Mucosa of rectum (tissue), 2 donors: ENCODE results near the gene STK36.

Source experiments
- H3K27ac ChIP-seq, 2 donors: one replicate each; pipeline ENCODE4 v1.7.0; 2013; ENCODE audit warnings: inconsistent platforms in 2 of 2, low read depth in 2 of 2, low read length in 2 of 2
- H3K27me3 ChIP-seq, 2 donors: one replicate each; pipeline ENCODE4 v1.7.0; 2013; ENCODE audit warnings: low read length in 2 of 2; ENCODE audit not compliant: control insufficient read depth in 2 of 2, insufficient read depth in 2 of 2
- H3K36me3 ChIP-seq, 2 donors: one replicate each; pipeline ENCODE4 v1.7.0; 2013; ENCODE audit warnings: low read length in 2 of 2; ENCODE audit not compliant: control insufficient read depth in 2 of 2, insufficient read depth in 2 of 2
- H3K4me1 ChIP-seq, 2 donors: one replicate each; pipeline ENCODE4 v1.7.0; 2013; ENCODE audit warnings: low read length in 2 of 2, mild to moderate bottlenecking in 1 of 2; ENCODE audit not compliant: control insufficient read depth in 2 of 2, insufficient read depth in 2 of 2
- H3K4me3 ChIP-seq, 2 donors: one replicate each; pipeline ENCODE4 v1.7.0; 2013; ENCODE audit warnings: low read length in 2 of 2
- H3K9ac ChIP-seq, 2 donors: one replicate each; pipeline ENCODE4 v1.7.0; 2013; ENCODE audit warnings: low read length in 2 of 2, low read depth in 1 of 2, mild to moderate bottlenecking in 1 of 2
- H3K9me3 ChIP-seq, 2 donors: one replicate each; pipeline ENCODE4 v1.7.0; 2013; ENCODE audit warnings: low read length in 2 of 2; ENCODE audit not compliant: control insufficient read depth in 2 of 2
- donor health status: healthy.
- donor health status: Normal muscosa, but diverticular disease.

The STK36 gene

GRCh38 chr2:218698885-218699284 lies 27.0 kb downstream of the STK36 start:
- H3K9me3 ChIP-seq, result no peaks in the 10 kb centered on the region
- H3K4me1 ChIP-seq, result no peaks in the 10 kb centered on the region
- H3K4me3 ChIP-seq, result no peak overlapping the region
- peaks cover 19% of the 10 kb centered on the region in 2 donors for H3K36me3 ChIP-seq
- H3K27ac ChIP-seq, result no peak overlapping the region
- no peaks in the 10 kb centered on the region for H3K27me3 ChIP-seq
- H3K9ac ChIP-seq, result no peak overlapping the region

- Histone ChIP-seq H3K4me1 (no peaks in the 10 kb centered on the region), H3K9ac (no peak overlapping the region), H3K27me3 (no peaks in the 10 kb centered on the region), H3K4me3 (no peak overlapping the region), H3K9me3 (no peaks in the 10 kb centered on the region), H3K27ac (no peak overlapping the region), H3K36me3 (peaks cover 6 to 9% of the 10 kb centered on the region in 2 donors)
These were observed 29.9 kb downstream of the STK36 start for GRCh38 chr2:218701806-218702205.

GRCh38 chr2:218703341-218703740 lies 31.5 kb downstream of the STK36 start:
- no peaks in the 10 kb centered on the region for H3K9me3 ChIP-seq
- no peaks in the 10 kb centered on the region for H3K4me1 ChIP-seq
- H3K27ac ChIP-seq, result no peak overlapping the region

GRCh38 chr2:218708086-218708485 lies 36.2 kb downstream of the STK36 start:
- H3K9me3 ChIP-seq, result no peaks in the 10 kb centered on the region
- no peak overlapping the region for H3K27ac ChIP-seq
- H3K4me3 ChIP-seq, result no peak overlapping the region
- H3K27me3 ChIP-seq, result no peaks in the 10 kb centered on the region
- H3K9ac ChIP-seq, result no peak overlapping the region
- no peaks in the 10 kb centered on the region for H3K36me3 ChIP-seq
- peaks cover 3 to 6% of the 10 kb centered on the region in 2 donors for H3K4me1 ChIP-seq

More at GRCh38 chr2:218703341-218703740, 31.5 kb downstream of the STK36 start:
- no peak overlapping the region for H3K4me3 ChIP-seq
- H3K9ac ChIP-seq, result no peak overlapping the region
- H3K36me3 ChIP-seq, result peaks cover 0 to 6% of the 10 kb centered on the region in 2 donors
- H3K27me3 ChIP-seq, result no peaks in the 10 kb centered on the region

GRCh38 chr2:218709908-218710307 lies 38.0 kb downstream of the STK36 start:
- Histone ChIP-seq H3K36me3 (no peaks in the 10 kb centered on the region), H3K9me3 (no peaks in the 10 kb centered on the region), H3K4me3 (no peak overlapping the region), H3K27ac (no peak overlapping the region), H3K9ac (no peak overlapping the region), H3K4me1 (peaks cover 3 to 6% of the 10 kb centered on the region in 2 donors), H3K27me3 (no peaks in the 10 kb centered on the region)

GRCh38 chr2:218710334-218710686 lies 38.4 kb downstream of the STK36 start:
- no peak overlapping the region for H3K9ac ChIP-seq
- peak overlapping the region in 1 of 2 donors; percentile 58 for H3K4me3 ChIP-seq
- no peak overlapping the region for H3K27ac ChIP-seq
- H3K9me3 ChIP-seq, result no peaks in the 10 kb centered on the region
- peaks cover 3 to 6% of the 10 kb centered on the region in 2 donors for H3K4me1 ChIP-seq
- no peaks in the 10 kb centered on the region for H3K27me3 ChIP-seq
- no peaks in the 10 kb centered on the region for H3K36me3 ChIP-seq

- no peaks in the 10 kb centered on the region for H3K9me3 ChIP-seq
- H3K9ac ChIP-seq, result peak within 1 kb of the TSS; percentile 81 to 87
- H3K36me3 ChIP-seq, result no peaks in the 10 kb centered on the region
- H3K4me3 ChIP-seq, result peak within 1 kb of the TSS; percentile 82 to 90
- H3K4me1 ChIP-seq, result peaks cover 3 to 6% of the 10 kb centered on the region in 2 donors
- H3K27ac ChIP-seq, result peak within 1 kb of the TSS; percentile 76 to 88
- no peaks in the 10 kb centered on the region for H3K27me3 ChIP-seq
These were observed 39.0 kb downstream of the STK36 start, which contains the start of gene TTLL4 for GRCh38 chr2:218710687-218711549. TTLL4 (plus strand) TSS chr2:218710835; CDS start chr2:218737677, 26,842 bp downstream.

- peak overlapping the region; percentile 81 to 87 for H3K9ac ChIP-seq
- peak overlapping the region; percentile 76 to 88 for H3K27ac ChIP-seq
- H3K27me3 ChIP-seq, result no peaks in the 10 kb centered on the region
- no peaks in the 10 kb centered on the region for H3K9me3 ChIP-seq
- no peaks in the 10 kb centered on the region for H3K36me3 ChIP-seq
- peaks cover 3 to 6% of the 10 kb centered on the region in 2 donors for H3K4me1 ChIP-seq
- peak overlapping the region; percentile 82 to 90 for H3K4me3 ChIP-seq
These were observed 39.7 kb downstream of the STK36 start for GRCh38 chr2:218711550-218711929.

GRCh38 chr2:218713922-218714321 lies 42.0 kb downstream of the STK36 start:
- H3K4me1 ChIP-seq, result peaks cover 6 to 10% of the 10 kb centered on the region in 2 donors

GRCh38 chr2:218716070-218716469 lies 44.2 kb downstream of the STK36 start:
- H3K4me1 ChIP-seq, result peaks cover 6 to 10% of the 10 kb centered on the region in 2 donors

More at GRCh38 chr2:218713922-218714321, 42.0 kb downstream of the STK36 start:
- Histone ChIP-seq H3K9ac (no peak overlapping the region), H3K4me3 (no peak overlapping the region), H3K36me3 (no peaks in the 10 kb centered on the region), H3K27ac (no peak overlapping the region), H3K9me3 (no peaks in the 10 kb centered on the region), H3K27me3 (no peaks in the 10 kb centered on the region)

More at GRCh38 chr2:218716070-218716469, 44.2 kb downstream of the STK36 start:
- H3K9ac ChIP-seq, result no peak overlapping the region
- H3K9me3 ChIP-seq, result no peaks in the 10 kb centered on the region
- H3K36me3 ChIP-seq, result no peaks in the 10 kb centered on the region
- H3K27ac ChIP-seq, result no peak overlapping the region
- H3K27me3 ChIP-seq, result no peaks in the 10 kb centered on the region
- H3K4me3 ChIP-seq, result no peak overlapping the region
